SK-N-SH treated with all-trans-retinoic acid at 6 μM for 48 hours (cell line): ENCODE data around the gene COG2.

Source experiments
- ATAC-seq: fragments of 200-7000 bp; cut with Tn5 transposase; 3 replicates; pipeline ENCODE4 v1.9.1; 2020; ENCODE audit warnings: mild to moderate bottlenecking, moderate library complexity
- ARNTL ChIP-seq: fragments of 450-650 bp; formaldehyde crosslinking; IDR thresholded peaks from 2 replicates; pipeline ENCODE4 v1.5.0; 2020; ENCODE audit warnings: low read depth, mild to moderate bottlenecking, moderate library complexity, borderline replicate concordance
- CSDC2 ChIP-seq: fragments of 250-450 bp; sonication (Bioruptor Pico); IDR thresholded peaks from 2 replicates; pipeline ENCODE4 v1.5.0; 2020; ENCODE audit warnings: mild to moderate bottlenecking, moderate library complexity
- ESRRG ChIP-seq: fragments of 250-450 bp; sonication (Bioruptor Pico); IDR thresholded peaks from 2 replicates; pipeline ENCODE4 v1.6.1; 2021; ENCODE audit warnings: mild to moderate bottlenecking
- GLIS3 ChIP-seq: fragments of 250-450 bp; sonication (Bioruptor Pico); IDR thresholded peaks from 2 replicates; pipeline ENCODE4 v1.5.0; 2020; ENCODE audit warnings: mild to moderate bottlenecking, moderate library complexity
- ISL1 ChIP-seq: fragments of 250-450 bp; sonication (Bioruptor Pico); IDR thresholded peaks from 2 replicates; pipeline ENCODE4 v2.1.2; 2022; ENCODE audit warnings: mild to moderate bottlenecking, moderate library complexity
- TCF4 ChIP-seq: fragments of 250-450 bp; sonication (Bioruptor Pico); IDR thresholded peaks from 2 replicates; pipeline ENCODE4 v1.8.0; 2021; ENCODE audit warnings: mild to moderate bottlenecking, moderate library complexity, borderline replicate concordance
- TOX ChIP-seq: fragments of 250-450 bp; sonication (Bioruptor Pico); IDR thresholded peaks from 2 replicates; pipeline ENCODE4 v1.8.0; 2021; ENCODE audit warnings: mild to moderate bottlenecking, moderate library complexity, borderline replicate concordance
- ZFP3 ChIP-seq: fragments of 250-450 bp; sonication (Bioruptor Pico); IDR thresholded peaks from 2 replicates; pipeline ENCODE4 v1.5.0; 2020; ENCODE audit warnings: mild to moderate bottlenecking, moderate library complexity
- ZNF70 ChIP-seq: fragments of 450-650 bp; formaldehyde crosslinking; IDR thresholded peaks from 2 replicates; pipeline ENCODE4 v1.5.0; 2020; ENCODE audit warnings: mild to moderate bottlenecking, moderate library complexity
- ZNF8 ChIP-seq: fragments of 450-650 bp; formaldehyde crosslinking; IDR thresholded peaks from 2 replicates; pipeline ENCODE4 v1.5.0; 2020; ENCODE audit warnings: mild to moderate bottlenecking, moderate library complexity
- TF ChIP-seq, protein P1 (sequence below): fragments of 250-450 bp; sonication (Bioruptor Pico); IDR thresholded peaks from 2 replicates; pipeline ENCODE4 v1.8.0; 2021; ENCODE audit warnings: low read depth, mild to moderate bottlenecking, moderate library complexity, borderline replicate concordance

The COG2 gene

DNA sequence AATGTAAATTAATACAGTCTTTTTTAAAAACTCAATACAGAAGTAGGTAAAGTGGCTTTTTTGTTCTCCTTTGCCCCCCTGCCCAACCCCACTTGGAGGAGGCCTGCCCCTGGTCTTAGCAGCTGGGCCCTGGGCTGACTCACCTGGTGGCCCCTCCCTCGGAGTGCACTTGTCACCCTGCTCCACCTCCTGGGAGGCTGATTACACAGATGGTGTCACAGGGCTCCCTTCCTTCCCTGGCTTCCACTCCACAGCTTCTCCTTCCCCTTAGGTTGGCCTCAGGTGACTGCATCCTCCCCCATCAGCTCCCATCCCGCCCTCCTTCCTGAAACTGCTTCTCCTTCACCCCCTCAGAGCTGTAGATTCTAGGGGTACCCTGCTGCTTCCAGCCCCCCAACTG, 93.2 kb downstream of the COG2 start:
- ATAC-seq: no peak
- TF ChIP-seq CSDC2 (CRISPR knock-in tag): no peak
- TF ChIP-seq, all 23 proteins: peak for 0

GRCh38 chr1:230737622-230738262, 95.5 kb downstream of the COG2 start:
- ATAC-seq: no peak
- peak; percentile 92 for TF ChIP-seq ZNF8
- TF ChIP-seq, protein P1, sequence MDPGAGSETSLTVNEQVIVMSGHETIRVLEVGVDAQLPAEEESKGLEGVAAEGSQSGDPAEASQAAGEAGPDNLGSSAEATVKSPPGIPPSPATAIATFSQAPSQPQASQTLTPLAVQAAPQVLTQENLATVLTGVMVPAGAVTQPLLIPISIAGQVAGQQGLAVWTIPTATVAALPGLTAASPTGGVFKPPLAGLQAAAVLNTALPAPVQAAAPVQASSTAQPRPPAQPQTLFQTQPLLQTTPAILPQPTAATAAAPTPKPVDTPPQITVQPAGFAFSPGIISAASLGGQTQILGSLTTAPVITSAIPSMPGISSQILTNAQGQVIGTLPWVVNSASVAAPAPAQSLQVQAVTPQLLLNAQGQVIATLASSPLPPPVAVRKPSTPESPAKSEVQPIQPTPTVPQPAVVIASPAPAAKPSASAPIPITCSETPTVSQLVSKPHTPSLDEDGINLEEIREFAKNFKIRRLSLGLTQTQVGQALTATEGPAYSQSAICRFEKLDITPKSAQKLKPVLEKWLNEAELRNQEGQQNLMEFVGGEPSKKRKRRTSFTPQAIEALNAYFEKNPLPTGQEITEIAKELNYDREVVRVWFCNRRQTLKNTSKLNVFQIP (CRISPR knock-in tag): no peak
- TF ChIP-seq, all 23 proteins: peak for 1

DNA sequence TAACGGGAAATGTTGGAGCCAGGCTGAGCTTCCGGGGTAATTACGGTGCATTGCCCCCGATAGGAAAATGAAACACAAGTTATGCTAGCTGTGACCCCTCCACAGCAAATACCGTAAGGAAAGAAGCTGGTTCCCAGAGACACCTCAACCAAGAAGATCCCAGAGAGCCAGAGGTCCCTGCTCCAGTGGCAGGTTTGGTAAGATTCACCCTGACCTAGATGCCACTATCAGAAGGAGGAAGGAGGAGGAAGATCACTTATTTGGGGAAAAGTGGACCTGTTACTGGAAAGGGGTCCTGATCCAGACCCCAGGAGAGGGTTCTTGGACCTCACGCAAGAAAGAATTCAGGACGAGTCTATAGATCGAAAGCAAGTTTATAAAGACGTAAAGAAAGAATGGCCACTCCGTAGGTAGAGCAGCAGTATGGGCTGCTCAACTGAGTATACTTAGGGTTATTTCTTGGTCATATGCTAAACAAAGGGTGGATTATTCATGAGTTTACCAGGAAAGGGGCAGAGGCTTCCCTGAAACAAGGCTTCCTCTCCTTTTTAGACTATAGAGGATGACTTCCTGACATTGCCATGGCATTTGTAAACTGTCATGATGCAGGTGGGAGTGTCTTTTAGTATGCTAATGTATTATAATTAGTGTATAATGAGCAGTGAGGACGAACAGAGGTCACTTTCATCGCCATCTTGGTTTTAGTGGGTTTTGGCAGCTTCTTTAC, 97.4 kb downstream of the COG2 start:
- TF ChIP-seq TCF4 (CRISPR knock-in tag) (no peak), GLIS3 (no peak), ISL1 (CRISPR knock-in tag) (no peak), TOX (CRISPR knock-in tag) (no peak), ZNF70 (CRISPR knock-in tag) (no peak), ZFP3 (CRISPR knock-in tag) (no peak), ESRRG (CRISPR knock-in tag) (no peak), ARNTL (CRISPR knock-in tag) (no peak)
- no peak for ATAC-seq
